NB4 (cell line): ENCODE measurements around the gene RERE.

Experiments used
- CTCF ChIP-seq: IDR thresholded peaks from one replicate; pipeline ENCODE4 v1.5.1; 2012; ENCODE audit warnings: low read depth, low read length
- MAX ChIP-seq: IDR thresholded peaks from 2 replicates; pipeline ENCODE4 v1.6.1; 2011; ENCODE audit warnings: low read depth, low read length
- POLR2A ChIP-seq: IDR thresholded peaks from 2 replicates; pipeline ENCODE4 v1.6.1; 2011; ENCODE audit warnings: mild to moderate bottlenecking; ENCODE audit not compliant: insufficient read length; ENCODE audit errors: extremely low read depth

GRCh38 chr1:8711151-8711550 is 106.3 kb downstream of the RERE start:
- TF ChIP-seq CTCF (no peak), POLR2A (no peak), MAX (no peak)
